Measurements from ENCODE around the gene ZNF174.

The ZNF174 gene

GRCh38 chr16:3444032-3444388 lies 43.0 kb downstream of the ZNF174 start:
- peak; percentile 51 for DNase-seq

- DNase-seq = no peak
These were observed 53.1 kb downstream of the ZNF174 start for GRCh38 chr16:3454093-3454492.

GRCh38 chr16:3454631-3455147 lies 53.7 kb downstream of the ZNF174 start:
- DNase-seq = no peak

- DNase-seq = peak; percentile 91
These were observed 56.6 kb downstream of the ZNF174 start for GRCh38 chr16:3457434-3458252.

- DNase-seq = peak; percentile 12
These were observed 57.4 kb downstream of the ZNF174 start for GRCh38 chr16:3458278-3458851.

- DNase-seq = no peak
These were observed 57.9 kb downstream of the ZNF174 start for GRCh38 chr16:3458852-3459361.
